Activated T-cell treated with anti-CD3 and anti-CD28 coated beads, Interleukin-2, amount 50 U/mL, for 1 hour (primary cell): ENCODE data around the gene WARS2.

Source experiments
- DNase-seq: peaks from one replicate; pipeline ENCODE4 v3.0.0-alpha.2; 2020

The WARS2 gene

DNA sequence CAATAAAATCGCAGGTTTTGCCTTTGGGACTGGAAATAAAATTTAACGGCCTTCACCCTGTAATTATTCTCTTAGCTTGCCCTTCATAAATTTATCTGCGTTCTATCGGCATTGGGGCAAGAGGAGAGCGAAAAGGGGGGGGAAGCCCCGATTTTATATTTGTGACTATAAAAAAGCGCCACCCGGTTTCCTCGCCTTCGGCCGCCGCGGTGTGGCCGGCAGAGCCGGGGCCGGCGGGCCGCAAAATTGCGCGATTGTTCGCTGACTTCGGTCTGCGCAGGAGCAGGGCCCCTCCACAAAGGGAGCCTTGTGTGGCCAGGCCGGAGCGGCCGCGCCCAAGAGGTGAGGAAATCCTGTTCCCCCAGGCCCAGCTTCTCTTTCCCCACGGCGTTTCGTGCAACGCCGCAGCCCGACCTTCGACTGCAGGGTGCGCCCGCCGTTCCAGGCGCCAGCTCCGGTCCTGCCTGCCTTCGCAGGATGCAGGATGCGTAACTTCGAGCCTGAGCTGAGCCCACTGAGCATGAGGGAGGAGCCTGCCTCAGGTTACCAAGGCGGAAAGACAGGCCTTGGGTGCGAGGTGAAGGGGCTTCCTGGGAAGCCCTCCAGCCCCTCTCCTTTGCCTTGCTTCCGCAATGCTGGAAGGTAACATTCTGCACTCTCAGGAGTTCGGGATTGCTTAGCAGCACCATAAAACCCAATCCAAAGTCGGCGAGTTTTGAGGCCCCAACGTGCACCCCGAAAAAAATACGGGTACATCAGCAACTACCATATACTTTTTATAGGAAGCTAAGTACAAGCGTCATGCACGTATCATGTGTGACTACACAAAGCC lies 147.4 kb downstream of the WARS2 start:
- no peak for DNase-seq

DNA sequence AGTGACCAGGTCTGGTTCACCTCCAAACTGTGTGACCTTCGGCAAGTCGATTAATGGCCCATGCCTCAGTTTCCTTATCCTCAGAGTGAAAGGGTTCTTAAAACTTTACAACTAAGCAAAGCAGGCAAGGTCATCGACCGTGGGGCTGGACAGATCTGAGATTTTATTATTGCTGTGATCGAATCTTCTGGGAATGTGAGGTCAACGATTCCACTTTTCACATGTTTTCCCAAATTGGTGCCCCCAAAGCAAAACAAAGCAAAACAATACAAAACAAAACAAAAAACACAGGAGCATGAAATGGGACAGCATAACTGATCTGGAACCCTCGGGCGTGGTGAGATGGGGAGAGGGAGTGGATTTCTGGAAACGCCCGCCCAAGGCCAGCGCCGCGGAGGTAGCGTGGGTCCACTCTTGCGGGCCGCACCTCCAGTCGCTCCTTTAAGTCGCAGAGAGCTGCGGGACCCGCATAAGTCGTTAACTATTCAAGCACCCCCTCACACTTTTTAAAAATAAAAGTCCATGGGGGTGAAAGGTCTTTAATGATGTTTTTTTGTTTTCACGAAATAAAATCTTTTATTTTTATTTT lies 148.1 kb downstream of the WARS2 start:
- no peak for DNase-seq

DNA sequence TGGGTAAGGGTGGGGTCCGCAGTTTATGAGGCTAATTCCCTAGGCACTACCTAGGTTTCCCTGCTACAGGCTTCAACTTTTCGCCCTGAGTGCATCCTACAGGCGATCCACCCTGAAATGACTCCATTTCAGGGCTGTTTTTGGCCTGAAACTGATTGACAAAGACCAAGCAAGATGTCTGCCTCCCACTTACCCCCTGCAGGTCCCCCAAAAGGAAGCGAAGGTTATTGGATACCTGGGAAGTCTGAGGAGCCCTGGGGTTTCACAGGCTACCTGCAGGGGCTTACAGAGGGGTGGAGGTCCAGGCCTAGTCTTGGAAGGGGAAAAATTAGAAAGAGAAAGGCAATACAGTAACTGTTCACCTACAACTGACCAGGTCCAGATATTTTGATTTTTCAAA lies 149.0 kb downstream of the WARS2 start:
- DNase-seq: no peak

DNA sequence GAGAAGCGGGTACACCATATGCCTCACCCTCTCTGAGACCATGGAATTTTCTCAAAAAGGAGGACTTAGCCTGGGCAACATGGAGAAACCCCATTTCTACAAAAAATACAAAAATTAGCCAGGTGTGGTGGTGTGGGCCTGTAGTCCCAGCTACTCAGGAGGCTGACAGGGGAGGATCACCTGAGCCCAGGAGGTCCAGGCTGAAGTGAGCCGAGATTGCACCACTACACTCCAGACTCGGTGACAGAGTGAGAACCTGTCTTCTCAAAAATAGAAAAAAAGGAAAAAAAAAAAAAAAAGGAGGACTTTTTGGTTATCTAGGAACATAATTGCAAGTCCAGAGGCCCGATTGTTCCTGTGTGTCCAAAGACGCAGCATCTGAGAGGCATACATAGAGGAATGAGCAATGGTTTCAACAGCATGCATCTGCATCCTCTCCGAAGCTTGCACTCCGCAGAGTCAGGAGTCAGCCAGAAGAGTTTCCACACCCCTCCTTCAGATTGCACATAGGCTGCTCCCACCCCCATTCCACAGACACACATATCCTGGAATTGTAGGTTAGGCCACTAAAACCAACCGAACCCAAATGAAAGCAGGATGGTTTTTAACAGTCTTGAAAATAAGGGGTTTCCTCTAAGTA lies 149.8 kb downstream of the WARS2 start:
- no peak for DNase-seq

DNA sequence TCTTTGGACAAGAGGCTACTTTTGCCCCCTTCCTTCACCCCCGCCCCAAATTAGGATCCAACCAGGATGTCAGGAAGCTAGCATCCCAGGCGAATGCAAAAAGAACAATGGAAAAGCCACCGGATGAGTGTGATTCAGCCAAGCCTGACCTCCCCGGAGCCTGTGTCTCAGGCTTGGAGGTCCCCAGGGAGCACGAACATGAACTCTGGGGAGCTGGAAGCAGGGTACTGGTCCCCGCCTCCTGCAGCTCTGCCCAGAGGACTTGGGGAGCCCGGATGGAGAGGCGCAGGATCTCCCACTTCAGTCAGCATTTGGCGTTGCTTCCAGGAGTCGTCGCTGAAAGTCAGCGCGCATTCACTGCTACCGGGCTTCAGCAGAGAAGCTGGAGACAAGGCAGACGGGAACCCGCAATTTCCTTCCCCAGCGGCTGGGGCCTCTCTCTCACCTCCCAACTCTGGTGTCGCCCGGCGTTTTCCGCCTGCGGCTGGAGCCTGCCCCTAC lies 150.5 kb downstream of the WARS2 start:
- no peak for DNase-seq

DNA sequence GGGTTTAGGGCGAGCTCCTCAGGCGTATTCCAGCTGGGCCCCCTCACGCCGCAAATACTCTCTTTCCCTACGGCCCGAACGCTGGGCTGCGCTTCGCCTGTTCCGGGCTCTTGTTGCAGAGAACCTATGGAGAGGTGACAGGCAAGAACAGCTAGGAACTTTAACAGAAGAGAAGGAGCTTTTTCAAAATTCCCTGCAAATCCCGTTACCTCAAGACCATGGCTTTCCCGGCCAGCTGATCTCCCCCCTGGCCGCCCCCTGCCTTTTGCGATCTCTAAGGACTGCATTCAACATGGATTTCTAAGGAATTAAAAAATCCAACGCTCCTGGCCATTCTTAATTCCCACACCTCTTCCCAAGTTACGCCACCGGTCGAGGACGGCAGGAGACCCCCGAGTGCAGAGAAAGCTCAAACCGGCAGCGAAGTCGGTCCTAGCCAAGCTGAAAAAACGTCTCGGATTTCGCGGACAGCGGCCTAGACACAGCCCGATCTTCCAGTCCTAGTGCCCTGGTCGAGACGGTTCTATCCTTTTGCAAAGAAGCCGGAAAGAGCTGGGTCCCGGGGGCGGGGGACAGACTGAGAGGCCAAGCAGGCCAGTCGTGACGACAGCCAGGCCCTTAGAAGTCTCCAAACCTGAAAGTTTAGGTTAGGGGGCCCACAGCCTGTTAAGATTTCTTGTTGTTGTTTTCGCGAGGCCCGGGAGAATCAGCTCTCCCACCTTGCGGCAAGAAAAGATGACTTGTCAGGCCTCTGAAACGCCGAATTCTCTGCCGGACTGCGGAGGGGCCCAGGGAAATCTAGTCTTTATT lies 151.2 kb downstream of the WARS2 start:
- no peak for DNase-seq

DNA sequence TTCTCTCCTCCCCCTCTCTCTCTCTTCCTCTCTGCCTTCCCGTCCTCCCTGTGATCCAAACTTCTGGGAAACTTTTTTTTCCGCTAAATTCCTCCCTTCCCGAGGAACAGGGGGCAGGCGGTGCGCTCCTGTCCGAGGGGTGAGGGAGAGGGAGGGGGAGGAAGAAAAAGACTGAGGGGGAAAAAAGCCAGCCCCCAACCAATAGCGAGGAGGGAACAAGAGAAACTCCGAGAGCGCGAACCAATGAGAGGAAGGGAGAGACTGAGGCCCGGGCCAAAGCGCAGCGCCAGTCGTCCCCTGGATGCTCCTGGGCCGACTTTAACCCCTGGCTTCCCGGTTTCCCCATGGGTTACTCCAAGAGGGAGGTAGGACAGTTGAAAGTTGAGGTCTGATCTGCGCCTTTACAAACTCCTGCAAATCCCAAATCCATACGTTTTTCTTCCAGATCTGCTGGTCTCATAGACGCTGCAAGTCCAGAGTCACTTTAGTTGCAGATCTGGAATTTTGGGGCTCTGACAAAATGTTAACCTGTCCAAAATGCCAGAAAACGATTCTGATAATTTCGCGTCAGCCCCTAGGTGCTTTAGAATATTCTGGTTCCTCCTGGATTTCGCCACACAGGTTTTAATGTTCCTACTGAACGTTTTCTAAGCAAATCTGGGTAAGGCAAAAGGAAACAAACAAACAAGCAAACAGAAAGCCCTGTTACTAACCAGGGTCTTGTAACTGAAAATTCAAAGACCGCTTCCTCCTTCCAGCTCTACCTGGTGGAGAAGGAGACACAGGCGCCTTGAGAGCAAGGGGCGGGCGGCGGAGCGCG lies 152.1 kb downstream of the WARS2 start, which contains the start of gene TBX15:
Gene TBX15, minus strand, starts transcription at position 158 of the 820 bp plus-strand sequence. CDS start 548 bp downstream, outside the sequence.
- DNase-seq: no peak

DNA sequence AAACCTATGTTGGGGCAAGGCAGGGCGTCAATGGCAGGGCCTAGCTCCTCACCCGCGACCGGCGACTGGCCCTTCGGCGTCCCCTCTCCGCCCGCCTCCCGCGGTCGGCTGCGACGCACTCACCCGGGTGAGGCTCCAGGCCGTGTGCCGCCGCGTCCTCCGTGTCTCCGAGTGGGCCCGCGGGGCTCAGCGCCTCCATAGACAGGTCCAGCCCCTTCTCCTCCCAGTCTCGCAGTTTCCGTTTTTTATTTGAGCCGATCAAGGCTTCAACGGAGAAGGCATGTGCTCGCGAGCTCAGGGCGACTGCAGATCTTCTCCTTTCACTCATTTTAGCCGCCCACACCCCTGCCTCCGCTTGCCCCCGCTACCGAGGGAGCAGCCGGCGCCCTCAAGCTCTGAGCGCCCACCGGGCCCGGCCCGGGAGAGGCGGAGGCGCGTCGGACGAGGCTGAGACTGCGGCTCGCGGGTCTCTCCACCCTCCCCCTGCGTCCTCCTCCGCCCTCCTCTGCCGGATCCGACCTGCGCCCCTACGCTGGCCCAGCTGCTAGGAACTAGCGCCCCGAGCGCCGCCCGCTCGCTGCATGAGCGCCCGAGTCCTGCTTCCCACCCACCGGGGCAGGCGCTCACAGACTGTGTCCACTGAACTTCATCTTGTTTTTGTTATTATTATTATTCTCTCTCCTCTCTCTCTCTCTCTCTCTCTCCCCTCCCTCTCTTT lies 152.8 kb downstream of the WARS2 start:
- DNase-seq: no peak

DNA sequence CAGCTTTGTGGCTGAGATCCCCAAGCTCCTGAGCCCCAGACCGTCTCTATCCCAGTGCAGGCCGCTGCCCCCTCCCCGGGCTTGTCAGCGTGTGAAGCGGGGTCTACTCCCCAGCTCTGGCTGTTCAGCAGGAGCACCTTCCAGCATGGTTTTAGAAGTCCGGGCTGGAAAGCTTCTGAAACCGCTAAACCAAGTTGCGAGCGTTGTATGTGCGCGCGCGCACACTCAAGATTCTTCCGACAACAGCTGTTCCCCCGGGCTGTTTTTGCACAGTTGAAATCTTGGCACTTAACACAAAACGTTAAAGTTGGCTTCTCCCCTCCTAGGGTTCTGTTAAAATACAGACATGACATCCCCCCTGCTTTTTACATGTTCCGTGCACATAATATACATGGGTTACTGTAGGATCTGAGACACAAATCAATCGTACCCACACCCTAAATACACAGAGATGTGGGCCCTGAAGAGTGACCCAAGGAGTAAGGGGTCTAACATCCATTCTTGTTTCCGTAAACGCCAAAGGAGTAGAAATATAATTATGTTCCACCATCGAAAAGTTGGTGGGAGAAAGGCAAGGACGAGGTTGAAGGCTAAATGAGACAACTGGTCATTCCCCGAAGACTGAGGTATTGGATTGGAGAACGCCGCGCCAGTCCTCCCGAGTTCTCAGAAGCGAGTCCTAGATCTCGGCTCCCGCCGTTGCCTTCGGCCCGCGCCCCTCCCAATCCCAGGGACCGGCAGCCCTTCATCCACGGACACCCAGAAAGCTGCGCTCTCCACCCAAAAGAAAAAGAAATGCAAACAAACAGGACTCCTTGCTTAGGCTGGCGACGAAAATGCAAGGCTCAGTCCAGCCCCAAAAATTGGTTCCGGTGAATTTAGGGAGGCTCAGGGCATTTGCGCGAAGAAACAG lies 153.6 kb downstream of the WARS2 start:
- DNase-seq: no peak

DNA sequence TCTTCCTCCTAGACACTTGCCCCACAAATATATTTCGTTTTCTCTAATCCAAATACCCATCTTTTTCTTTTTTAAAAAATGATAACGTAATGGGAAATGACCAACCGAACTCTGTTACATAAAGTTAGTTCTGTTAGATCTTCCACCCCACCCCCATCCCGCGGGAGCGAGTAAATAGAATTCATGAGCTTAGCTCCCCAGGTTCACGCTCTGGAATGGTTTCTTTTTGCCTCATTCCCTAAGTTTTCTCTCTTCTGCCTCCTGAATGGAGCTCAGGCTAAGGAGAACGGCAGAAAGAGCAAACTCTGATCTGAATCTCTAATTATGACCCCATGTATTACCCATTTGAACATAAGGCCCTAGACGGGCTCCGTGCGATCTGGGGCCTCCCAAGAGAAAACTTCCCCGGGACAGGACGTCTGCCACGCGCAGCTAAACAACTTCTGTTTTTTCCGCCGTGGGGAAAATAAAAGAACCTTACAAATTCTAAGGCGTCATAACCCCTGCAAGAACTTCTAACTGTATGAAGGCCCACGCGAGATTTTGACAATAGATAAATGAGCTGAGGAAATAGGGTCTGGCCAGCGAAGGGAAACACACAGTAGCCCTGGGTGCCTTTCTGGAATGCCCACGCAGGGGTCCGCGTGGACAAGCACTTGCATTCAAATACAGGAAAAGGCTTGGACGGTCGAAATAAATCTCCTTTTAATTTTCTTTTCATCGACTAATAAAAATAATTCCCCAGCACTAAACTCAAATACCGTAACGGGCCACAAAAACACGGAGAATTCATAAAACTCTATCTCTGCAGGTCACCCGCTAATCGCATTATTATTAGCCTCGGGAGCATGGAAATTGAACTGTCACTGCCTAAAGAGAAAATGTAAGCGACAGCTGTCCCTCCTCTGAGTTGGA lies 154.6 kb downstream of the WARS2 start:
- DNase-seq: no peak

DNA sequence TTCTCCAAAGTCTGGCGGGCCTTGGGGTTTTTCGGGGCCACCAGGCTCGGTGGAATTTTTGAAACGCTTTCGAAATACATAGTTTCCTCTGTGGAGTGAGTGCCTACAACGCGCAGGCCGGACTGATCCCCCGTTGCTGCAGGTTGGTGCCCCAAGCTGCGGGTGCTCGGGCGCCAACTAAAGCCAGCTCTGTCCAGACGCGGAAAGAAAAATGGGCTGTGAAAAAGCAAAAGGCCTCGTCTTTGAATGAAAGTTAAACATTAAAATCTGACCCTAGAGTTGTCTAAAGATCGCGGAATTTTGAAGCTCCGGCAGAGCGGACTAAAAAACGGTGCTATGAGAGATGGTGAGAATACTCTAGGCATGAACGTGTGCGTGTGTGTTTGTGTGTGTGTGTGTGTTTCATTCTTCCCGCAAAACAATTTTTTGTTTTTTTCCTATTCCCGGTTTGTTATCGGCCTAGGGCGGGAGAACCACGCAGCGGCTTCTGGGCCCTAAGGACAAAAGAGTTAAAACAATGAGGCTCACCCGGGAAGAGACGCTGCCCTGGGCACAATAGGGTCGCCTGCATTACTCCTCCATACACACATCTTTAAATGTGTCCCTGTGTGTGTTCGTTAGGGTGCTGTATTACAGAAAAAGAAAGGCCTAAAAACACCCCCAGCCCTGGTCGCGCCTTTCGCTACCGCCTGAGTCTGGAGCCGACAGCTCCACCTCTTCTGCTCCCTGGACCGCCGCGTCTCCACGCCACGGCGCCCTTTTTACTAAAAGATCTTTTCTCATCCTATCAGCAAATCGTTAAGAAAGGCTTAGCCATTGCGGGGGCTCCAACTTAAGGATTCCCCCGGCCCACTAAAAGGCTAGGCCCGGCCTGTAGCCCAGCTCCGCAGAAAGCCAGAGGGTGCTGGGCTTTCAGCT lies 155.5 kb downstream of the WARS2 start:
- no peak for DNase-seq

DNA sequence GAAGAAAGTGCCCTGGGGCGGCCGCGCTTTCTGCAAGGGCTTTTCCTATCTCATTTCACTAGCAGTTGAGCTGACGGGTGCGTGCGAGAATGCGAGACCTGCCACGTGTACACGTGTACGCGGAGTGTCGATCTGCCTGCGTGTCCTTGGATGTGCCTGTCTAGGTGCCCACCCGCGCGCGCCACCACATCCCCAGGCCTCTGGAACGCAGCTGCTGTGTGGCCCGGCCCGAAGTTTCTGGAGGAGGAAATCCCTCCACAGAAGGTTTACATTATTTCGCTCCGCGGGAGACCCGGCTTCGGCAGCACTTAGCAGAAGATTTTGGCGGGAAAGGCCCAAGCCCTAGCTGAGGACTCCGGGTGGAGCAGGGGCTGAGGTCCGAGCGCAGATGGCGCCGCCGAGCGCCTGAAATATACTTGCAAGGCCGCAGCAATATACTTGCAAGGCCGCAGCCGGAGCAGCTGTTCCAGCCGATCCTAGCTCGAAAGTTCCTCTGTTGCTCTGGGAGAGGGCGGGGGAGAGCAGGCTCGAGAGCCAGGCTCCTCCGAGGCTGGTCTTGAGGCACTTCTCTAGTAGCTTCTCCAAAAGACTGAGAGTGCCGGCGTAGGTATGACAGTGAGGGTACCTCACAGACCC lies 156.2 kb downstream of the WARS2 start:
- DNase-seq: no peak

DNA sequence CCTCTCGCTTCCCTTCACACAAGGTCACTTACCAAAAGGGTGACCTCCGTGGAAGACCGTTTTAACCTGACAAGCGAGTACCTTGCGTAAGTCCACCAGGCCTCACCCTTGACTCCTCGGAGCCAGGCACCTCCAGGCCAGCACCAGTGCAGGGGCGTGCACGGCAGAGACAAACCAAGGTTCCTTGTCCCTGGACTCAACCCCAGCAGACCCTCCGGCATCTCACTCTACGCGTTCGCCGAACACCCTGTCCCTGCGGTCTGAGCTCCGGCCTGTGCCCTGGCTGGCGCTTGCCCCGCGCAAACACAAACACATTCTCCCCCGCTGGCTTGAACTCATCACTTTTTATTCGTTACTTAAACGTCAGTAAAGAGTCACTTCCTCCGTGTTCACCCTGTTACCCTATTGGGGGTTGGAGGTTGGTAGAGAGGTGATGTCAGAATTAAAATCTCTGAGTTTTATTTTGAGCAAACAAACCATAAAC lies 156.9 kb downstream of the WARS2 start:
- DNase-seq: no peak

DNA sequence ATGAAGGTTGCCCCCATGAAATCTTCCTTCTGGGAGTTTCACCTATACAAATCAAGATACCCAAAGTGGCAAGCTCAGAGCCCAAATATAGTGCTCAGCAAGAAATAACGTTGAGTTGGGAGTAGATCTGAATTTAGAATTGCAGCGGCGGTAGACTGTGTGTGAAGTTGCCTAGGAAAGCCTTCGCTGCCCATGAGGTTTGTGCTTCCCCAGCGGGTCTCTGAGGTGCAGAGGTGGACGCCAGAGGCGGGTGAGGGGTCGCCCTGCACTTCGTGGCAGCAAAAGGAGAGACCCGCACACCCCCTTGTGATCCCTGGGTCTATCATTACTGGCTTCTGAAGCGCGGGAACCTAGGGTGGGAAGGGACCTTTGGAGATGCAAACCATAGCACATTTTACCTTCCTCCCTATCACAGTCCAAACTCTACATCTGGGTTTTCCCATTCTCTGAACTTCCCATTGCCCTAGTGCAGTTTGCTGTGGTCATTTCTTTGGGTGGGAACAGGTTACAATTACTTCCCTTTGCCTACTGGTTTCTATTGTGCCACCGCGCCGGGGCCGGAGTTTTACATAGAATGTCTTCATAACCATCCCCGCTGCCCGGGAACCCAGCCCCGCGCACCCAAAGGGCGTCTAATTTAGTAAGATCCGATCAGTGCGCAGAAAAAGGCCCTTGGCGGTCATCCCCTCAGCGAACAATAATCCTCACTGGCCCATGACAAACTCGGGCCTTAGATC lies 157.5 kb downstream of the WARS2 start:
- DNase-seq: no peak

DNA sequence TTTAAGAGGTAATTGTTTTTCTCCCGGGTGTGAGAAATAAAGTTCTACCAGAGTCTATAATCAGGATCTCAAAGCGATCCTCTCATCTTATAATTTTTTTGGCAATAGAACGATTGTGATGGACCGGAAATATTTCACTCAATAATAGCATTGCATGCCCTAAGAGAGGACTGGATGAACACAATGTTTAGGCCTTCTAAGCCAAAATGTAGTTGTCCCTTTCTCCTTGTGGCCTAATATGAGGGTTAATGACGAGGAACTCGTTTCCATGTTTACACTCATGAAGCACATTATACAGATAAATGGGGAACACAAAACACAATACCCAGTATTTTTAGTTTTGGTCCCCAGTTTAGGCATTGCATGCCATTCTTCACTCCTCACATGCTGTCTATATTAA lies 158.2 kb downstream of the WARS2 start:
- DNase-seq: no peak

DNA sequence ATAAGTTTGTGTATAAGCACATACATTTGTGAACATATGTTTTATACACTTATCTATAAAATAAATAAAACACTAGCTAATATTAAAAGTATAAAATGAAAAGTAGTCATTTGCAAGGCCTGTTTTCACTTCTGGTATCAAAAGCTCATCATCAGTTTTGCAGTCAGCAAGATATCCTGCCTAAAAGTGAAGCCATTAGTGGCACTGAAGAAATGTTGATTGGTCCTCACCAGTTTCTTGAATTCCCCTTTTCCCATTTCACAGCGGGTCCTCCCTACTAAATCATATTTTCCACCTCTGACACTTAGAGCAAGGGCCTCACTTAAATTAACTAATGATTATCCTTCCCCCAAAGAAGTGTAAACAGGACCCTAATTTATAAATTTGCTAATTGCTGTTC lies 159.0 kb downstream of the WARS2 start:
- no peak for DNase-seq
